Type B pancreatic cell (in vitro differentiated cells): Measurements from ENCODE around the gene APOBEC3H. TPM values are rescaled to one million over a fixed set of nuclear protein-coding genes. Genes with fewer than 3 reads are reported as not detected.

ENCODE experiments used
- DNase-seq: peaks from one replicate; pipeline ENCODE4 v3.0.0; 2021; ENCODE audit warnings: mixed read lengths; ENCODE audit not compliant: unreplicated experiment; ENCODE audit errors: extremely low spot score
- H3K27ac Mint-ChIP-seq: 2 replicates; pipeline ENCODE4 v1.8.0; 2021; ENCODE audit warnings: mild to moderate bottlenecking, mixed read lengths
- H3K27me3 Mint-ChIP-seq: 2 replicates; pipeline ENCODE4 v1.8.0; 2021; ENCODE audit warnings: mixed read lengths
- H3K36me3 Mint-ChIP-seq: 2 replicates; pipeline ENCODE4 v1.8.0; 2021; ENCODE audit warnings: mixed read lengths
- H3K4me1 Mint-ChIP-seq: one replicate; pipeline ENCODE4 v1.8.0; 2021; ENCODE audit warnings: mixed read lengths; ENCODE audit not compliant: unreplicated experiment
- H3K4me3 Mint-ChIP-seq: 2 replicates; pipeline ENCODE4 v1.8.0; 2021; ENCODE audit warnings: mild to moderate bottlenecking, mixed read lengths
- H3K9me3 Mint-ChIP-seq: 2 replicates; pipeline ENCODE4 v1.8.0; 2021; ENCODE audit warnings: mixed read lengths
- total RNA-seq: library from RNA; stranded (reverse); gene quantifications from 2 replicates; pipeline ENCODE4 v1.2.1, GENCODE V29; 2021; ENCODE audit warnings: low replicate concordance
- TF ChIP-seq, protein P1 (sequence below): fragments of 200-600 bp; sonication (generic); conservative IDR thresholded peaks from 2 replicates; pipeline ENCODE4 v1.5.0; 2021; ENCODE audit warnings: antibody characterized with exemption, mild to moderate bottlenecking

The APOBEC3H gene
- total RNA-seq, 1 donor from 2014 or later = 0.63 TPM

DNA sequence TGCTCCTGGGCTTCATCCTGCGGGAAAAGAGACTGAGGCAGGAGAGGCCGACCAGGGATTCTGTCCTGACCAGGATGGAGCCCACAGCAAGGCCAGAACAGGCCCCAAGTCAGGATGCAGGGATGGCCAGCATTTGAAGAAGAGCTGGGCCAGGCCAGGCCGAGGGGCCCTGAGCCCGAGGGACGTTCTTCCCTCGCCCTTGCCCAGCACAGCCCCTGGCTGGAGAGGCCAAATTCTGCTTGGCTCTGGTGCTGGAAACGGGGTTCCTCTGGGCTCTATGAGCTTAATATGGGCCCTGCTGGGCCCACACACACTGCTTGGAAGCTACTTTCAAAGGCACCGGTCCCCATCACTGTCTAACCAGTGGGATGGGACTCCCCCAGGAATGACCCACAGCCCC, 12.4 kb upstream of the APOBEC3H start:
- H3K4me3 Mint-ChIP-seq = no peak overlapping the region
- DNase-seq = no peak
- no peaks in the 10 kb centered on the region for H3K36me3 Mint-ChIP-seq
- no peaks in the 10 kb centered on the region for H3K9me3 Mint-ChIP-seq
- no peak overlapping the region for H3K27ac Mint-ChIP-seq
- TF ChIP-seq, protein P1, sequence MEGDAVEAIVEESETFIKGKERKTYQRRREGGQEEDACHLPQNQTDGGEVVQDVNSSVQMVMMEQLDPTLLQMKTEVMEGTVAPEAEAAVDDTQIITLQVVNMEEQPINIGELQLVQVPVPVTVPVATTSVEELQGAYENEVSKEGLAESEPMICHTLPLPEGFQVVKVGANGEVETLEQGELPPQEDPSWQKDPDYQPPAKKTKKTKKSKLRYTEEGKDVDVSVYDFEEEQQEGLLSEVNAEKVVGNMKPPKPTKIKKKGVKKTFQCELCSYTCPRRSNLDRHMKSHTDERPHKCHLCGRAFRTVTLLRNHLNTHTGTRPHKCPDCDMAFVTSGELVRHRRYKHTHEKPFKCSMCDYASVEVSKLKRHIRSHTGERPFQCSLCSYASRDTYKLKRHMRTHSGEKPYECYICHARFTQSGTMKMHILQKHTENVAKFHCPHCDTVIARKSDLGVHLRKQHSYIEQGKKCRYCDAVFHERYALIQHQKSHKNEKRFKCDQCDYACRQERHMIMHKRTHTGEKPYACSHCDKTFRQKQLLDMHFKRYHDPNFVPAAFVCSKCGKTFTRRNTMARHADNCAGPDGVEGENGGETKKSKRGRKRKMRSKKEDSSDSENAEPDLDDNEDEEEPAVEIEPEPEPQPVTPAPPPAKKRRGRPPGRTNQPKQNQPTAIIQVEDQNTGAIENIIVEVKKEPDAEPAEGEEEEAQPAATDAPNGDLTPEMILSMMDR = no peak
- H3K4me1 Mint-ChIP-seq = peaks cover 23% of the 10 kb centered on the region
- no peaks in the 10 kb centered on the region for H3K27me3 Mint-ChIP-seq

DNA sequence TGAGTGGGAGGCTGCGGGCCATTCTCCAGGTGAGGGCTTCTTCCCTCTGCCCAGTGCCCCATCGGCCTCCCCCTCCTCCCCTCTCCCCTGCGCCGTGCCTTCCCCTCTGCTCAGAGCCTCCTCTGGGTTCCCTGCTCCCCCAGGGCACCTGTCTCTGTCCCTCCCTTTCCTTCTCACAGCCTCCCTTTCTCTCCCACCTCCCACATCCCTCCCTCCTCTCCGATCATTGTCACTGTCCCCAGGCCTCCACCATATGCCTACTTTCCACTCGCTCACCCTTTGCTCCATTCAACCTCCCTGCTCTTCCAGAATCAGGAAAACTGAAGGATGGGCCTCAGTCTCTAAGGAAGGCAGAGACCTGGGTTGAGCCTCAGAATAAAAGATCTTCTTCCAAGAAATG, 9.9 kb upstream of the APOBEC3H start:
- no peak overlapping the region for H3K4me3 Mint-ChIP-seq
- DNase-seq = no peak

DNA sequence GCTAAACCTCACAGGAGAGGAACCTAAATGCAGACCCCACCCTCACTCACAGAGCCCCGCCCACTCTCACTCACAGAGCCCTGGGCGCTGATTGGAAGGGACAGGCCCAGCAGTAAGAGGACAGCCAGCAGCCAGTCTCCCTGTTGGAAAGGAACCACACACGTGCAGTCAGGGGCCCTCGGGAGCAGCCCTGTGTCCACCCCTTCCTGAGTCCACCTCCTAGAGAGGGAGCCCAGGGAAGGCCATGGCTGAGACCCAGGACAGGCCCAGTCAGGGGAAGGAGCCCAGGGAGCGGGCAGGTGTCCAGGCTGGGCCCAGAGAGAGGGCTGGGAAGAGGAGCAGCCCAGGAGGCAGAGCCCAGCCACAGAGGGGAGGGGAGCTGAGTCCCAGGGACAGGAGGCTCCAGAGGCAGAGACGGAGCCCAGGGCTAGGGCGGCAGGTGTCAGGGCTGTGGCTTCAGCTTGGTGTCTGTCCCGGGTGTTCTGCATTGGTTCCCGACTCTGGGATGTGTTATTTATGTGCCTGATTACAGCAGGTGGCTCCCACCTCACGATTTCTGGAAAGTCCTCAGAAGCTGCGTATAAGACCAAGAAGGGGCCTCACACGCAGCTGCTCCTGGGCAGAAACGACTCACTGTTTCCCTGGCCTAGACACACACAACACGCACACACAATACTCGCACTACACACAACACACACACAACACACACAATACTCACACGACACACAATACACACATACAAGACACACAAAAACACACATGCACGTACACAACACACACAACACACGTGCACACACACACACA, 9.0 kb upstream of the APOBEC3H start:
- H3K27ac Mint-ChIP-seq = no peak overlapping the region
- H3K4me3 Mint-ChIP-seq = peak overlapping the region; percentile 39
- no peaks in the 10 kb centered on the region for H3K36me3 Mint-ChIP-seq
- H3K27me3 Mint-ChIP-seq = no peaks in the 10 kb centered on the region
- TF ChIP-seq, protein P1 = no peak
- no peaks in the 10 kb centered on the region for H3K9me3 Mint-ChIP-seq
- peaks cover 11% of the 10 kb centered on the region for H3K4me1 Mint-ChIP-seq
- no peak for DNase-seq

More for the DNA sequence above, 9.9 kb upstream of the APOBEC3H start:
- H3K9me3 Mint-ChIP-seq = no peaks in the 10 kb centered on the region
- TF ChIP-seq, protein P1 = no peak
- no peak overlapping the region for H3K27ac Mint-ChIP-seq
- no peaks in the 10 kb centered on the region for H3K27me3 Mint-ChIP-seq
- H3K36me3 Mint-ChIP-seq = no peaks in the 10 kb centered on the region
- H3K4me1 Mint-ChIP-seq = peaks cover 11% of the 10 kb centered on the region

DNA sequence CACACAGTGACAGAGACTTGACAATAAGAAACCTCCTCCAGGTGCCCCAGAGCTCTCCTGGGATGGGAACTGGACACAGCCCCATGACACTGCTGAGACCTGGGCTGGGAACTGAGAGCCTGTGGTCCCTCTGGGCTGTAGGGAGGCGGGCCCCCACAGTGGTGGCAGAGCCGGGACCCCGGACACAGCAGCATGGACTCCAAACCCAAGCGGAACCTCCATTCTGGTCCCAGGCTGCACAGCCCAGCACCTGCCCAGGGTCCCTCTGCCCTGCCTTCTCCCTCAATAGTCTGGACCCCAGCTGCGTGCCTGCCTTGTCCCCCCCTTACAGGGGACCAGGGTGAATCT, 8.4 kb upstream of the APOBEC3H start:
- Mint-ChIP-seq H3K4me1 (peaks cover 11% of the 10 kb centered on the region), H3K27me3 (no peaks in the 10 kb centered on the region), H3K9me3 (no peaks in the 10 kb centered on the region), H3K4me3 (no peak overlapping the region), H3K27ac (no peak overlapping the region), H3K36me3 (no peaks in the 10 kb centered on the region)
- TF ChIP-seq, protein P1 = no peak
- DNase-seq = no peak

DNA sequence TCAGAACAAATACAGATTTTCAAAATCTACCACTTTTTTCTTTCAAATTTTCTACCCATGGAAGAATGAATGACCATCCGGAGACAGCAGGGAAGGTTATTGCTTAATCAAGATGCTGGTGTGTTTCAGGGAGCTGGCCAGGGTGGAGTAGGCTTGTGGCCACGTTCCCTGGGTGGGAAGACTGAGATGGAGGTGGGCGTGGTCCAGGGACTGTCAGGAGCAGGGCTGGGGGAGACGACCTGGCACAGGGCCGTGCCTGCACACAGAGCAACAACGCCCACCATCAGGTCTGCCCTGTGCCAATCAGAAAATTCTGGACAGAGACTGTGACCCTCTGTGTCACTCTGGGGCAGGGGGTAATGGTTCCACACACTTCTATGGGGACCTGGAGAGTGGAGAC, 7.1 kb upstream of the APOBEC3H start:
- TF ChIP-seq, protein P1 = no peak
- Mint-ChIP-seq H3K36me3 (no peaks in the 10 kb centered on the region), H3K9me3 (no peaks in the 10 kb centered on the region), H3K27ac (no peak overlapping the region), H3K4me3 (no peak overlapping the region), H3K4me1 (peaks cover 13% of the 10 kb centered on the region), H3K27me3 (no peaks in the 10 kb centered on the region)
- no peak for DNase-seq
